KMS-11 (cell line): ENCODE results near the gene ZBTB43.
"Not testable (repeated sequence)": the region's sequence is repeated elsewhere in the genome, so short reads cannot be mapped to it uniquely, and the experiment has no call there.

ENCODE experiments used
- H2AFZ ChIP-seq: fragments of 200-600 bp; sonication (generic); 2 replicates; pipeline ENCODE4 v1.6.1; 2016; ENCODE audit warnings: antibody characterized with exemption, mixed run types, low read depth
- H3K27ac ChIP-seq: fragments of 200-600 bp; sonication (generic); 2 replicates; pipeline ENCODE4 v1.6.1; 2016; ENCODE audit warnings: mild to moderate bottlenecking, mixed run types
- H3K27me3 ChIP-seq: fragments of 200-600 bp; sonication (generic); 2 replicates; pipeline ENCODE4 v1.6.1; 2017; ENCODE audit warnings: mild to moderate bottlenecking, low read depth, mixed run types, moderate library complexity; ENCODE audit not compliant: insufficient read depth
- H3K36me3 ChIP-seq: fragments of 200-600 bp; sonication (generic); 2 replicates; pipeline ENCODE4 v1.6.1; 2017; ENCODE audit warnings: mild to moderate bottlenecking, mixed run types; ENCODE audit not compliant: insufficient read depth
- H3K4me1 ChIP-seq: fragments of 200-600 bp; sonication (generic); 2 replicates; pipeline ENCODE4 v1.6.1; 2016; ENCODE audit warnings: mild to moderate bottlenecking, low read depth, mixed run types; ENCODE audit not compliant: poor library complexity, severe bottlenecking
- H3K4me2 ChIP-seq: fragments of 200-600 bp; sonication (generic); 2 replicates; pipeline ENCODE4 v1.7.0; 2016; ENCODE audit warnings: mild to moderate bottlenecking, mixed run types
- H3K4me3 ChIP-seq: fragments of 200-600 bp; sonication (generic); IDR thresholded peaks from 2 replicates; pipeline ENCODE4 v1.6.1; 2017; ENCODE audit warnings: low read depth, low read length, mixed read lengths; ENCODE audit not compliant: insufficient read depth
- H3K79me2 ChIP-seq: fragments of 200-600 bp; sonication (generic); 2 replicates; pipeline ENCODE4 v1.6.1; 2016; ENCODE audit warnings: low read depth, mixed run types; ENCODE audit not compliant: insufficient read depth
- H3K9ac ChIP-seq: fragments of 200-600 bp; sonication (generic); 2 replicates; pipeline ENCODE4 v1.6.1; 2016; ENCODE audit warnings: mild to moderate bottlenecking, mixed run types
- H4K20me1 ChIP-seq: fragments of 200-600 bp; sonication (generic); 2 replicates; pipeline ENCODE4 v1.6.1; 2016; ENCODE audit warnings: mild to moderate bottlenecking, mixed run types; ENCODE audit not compliant: insufficient read depth
- CTCF ChIP-seq: fragments of 200-600 bp; sonication (generic); conservative IDR thresholded peaks from 2 replicates; pipeline ENCODE4 v1.6.1; 2017; ENCODE audit warnings: low read depth, mild to moderate bottlenecking, antibody characterized with exemption, low read length, moderate library complexity, mixed read lengths

ZBTB43 gene

DNA sequence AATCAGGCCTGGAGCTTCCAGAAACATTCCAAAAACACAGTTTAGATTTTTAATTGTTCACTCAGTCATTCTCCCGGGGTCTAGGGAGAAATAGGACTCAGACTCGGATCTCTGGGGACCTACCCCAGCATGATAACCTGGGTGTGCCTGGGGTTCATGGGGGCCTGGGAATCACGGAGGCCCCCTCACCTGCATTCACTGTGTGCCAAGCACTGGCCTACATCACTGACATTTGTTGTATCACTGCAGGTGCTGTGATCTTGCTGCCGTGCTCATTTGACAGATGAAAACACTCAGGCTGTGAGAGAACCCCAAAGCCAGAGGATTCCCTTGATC, 22.8 kb upstream of the ZBTB43 start:
- Histone ChIP-seq H4K20me1 (no peaks in the 10 kb centered on the region), H3K79me2 (no peaks in the 10 kb centered on the region), H3K4me2 (no peak overlapping the region; the same call in 1 of the 2 replicates), H3K36me3 (no peaks in the 10 kb centered on the region), H2AFZ (peak overlapping the region; percentile 39; the same call in 1 of the 2 replicates), H3K4me3 (no peak overlapping the region), H3K27ac (no peak overlapping the region), H3K27me3 (no peaks in the 10 kb centered on the region), H3K4me1 (peaks cover 8% of the 10 kb centered on the region), H3K9ac (no peak overlapping the region)
- TF ChIP-seq CTCF, result peak; percentile 14; the same call in 1 of the 2 replicates

DNA sequence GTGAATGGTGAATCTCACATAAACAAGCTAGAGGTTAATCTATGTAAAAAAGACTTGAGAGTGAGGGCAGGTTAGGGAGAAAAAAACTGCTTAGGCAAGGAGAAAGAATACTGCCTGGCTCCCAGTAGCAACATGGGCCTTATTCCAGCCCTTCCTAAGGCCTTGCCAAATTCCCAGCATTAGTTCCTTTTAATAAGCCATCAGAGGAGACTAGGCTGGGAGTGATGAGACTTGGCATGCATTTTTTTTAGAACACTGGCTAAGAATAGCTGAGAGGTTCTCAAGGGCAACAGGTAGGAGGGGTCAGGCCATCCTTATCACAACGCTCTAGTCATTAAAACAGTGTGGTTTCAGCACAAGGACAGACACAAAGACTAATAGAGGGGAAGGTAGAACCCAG, 20.9 kb upstream of the ZBTB43 start:
- Histone ChIP-seq H4K20me1 (no peaks in the 10 kb centered on the region), H2AFZ (no peak overlapping the region), H3K27ac (no peak overlapping the region), H3K4me3 (no peak overlapping the region), H3K36me3 (no peaks in the 10 kb centered on the region), H3K9ac (no peak overlapping the region), H3K27me3 (no peaks in the 10 kb centered on the region), H3K79me2 (no peaks in the 10 kb centered on the region), H3K4me1 (peaks cover 23% of the 10 kb centered on the region), H3K4me2 (no peak overlapping the region)
- TF ChIP-seq CTCF, result no peak

GRCh38 chr9:126784401-126784800, 20.4 kb upstream of the ZBTB43 start:
- H3K79me2 ChIP-seq, result no peaks in the 10 kb centered on the region
- no peaks in the 10 kb centered on the region for H3K36me3 ChIP-seq
- no peak overlapping the region for H3K4me2 ChIP-seq
- H3K27me3 ChIP-seq, result no peaks in the 10 kb centered on the region
- H3K4me1 ChIP-seq, result peaks cover 24% of the 10 kb centered on the region
- TF ChIP-seq CTCF, result no peak
- no peaks in the 10 kb centered on the region for H4K20me1 ChIP-seq
- H3K27ac ChIP-seq, result no peak overlapping the region
- H3K9ac ChIP-seq, result no peak overlapping the region
- no peak overlapping the region for H2AFZ ChIP-seq
- no peak overlapping the region for H3K4me3 ChIP-seq

- H3K4me2 ChIP-seq, H3K27me3 ChIP-seq, H4K20me1 ChIP-seq, H2AFZ ChIP-seq, H3K4me3 ChIP-seq, H3K36me3 ChIP-seq, H3K27ac ChIP-seq, H3K9ac ChIP-seq, H3K79me2 ChIP-seq: not testable (repeated sequence)
- peaks cover 24% of the 10 kb centered on the region for H3K4me1 ChIP-seq
Observed at GRCh38 chr9:126784841-126785240, 20.0 kb upstream of the ZBTB43 start.

DNA sequence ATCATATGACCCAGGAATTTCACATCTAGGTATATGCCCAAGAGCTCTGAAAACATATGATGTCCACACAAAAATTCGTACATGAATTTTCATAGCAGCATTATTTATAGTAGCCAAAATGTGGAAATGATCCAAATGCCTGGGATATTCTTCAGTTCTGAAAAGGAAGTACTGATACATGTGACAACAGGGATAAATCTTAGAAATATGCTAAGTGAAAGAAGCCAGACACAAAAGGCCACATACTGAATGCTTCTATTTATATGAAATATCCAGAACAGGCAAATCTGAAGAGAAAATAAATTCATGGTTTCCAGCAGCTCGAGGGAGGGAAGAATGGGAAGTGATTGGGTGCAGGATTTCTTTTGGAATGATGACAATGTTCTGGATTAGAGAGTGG, 16.8 kb upstream of the ZBTB43 start:
- no peaks in the 10 kb centered on the region for H4K20me1 ChIP-seq
- H2AFZ ChIP-seq, result peak overlapping the region; percentile 87; the same call in 1 of the 2 replicates
- H3K79me2 ChIP-seq, result no peaks in the 10 kb centered on the region
- no peak for TF ChIP-seq CTCF
- peak overlapping the region; percentile 44 for H3K27ac ChIP-seq
- peaks cover 16% of the 10 kb centered on the region for H3K4me1 ChIP-seq
- no peaks in the 10 kb centered on the region for H3K27me3 ChIP-seq
- H3K9ac ChIP-seq, result no peak overlapping the region
- H3K36me3 ChIP-seq, result no peaks in the 10 kb centered on the region
- no peak overlapping the region for H3K4me3 ChIP-seq
- H3K4me2 ChIP-seq, result peak overlapping the region; percentile 46; the same call in 1 of the 2 replicates
